Body of pancreas (tissue), 4 donors: ENCODE measurements around the gene IGSF9. TPM values are rescaled to one million over a fixed set of nuclear protein-coding genes. Genes with fewer than 3 reads are reported as not detected.
A peak's percentile ranks its signal among the peaks of the same experiment; 100 is the strongest.

Source experiments
- ATAC-seq: fragments of 150-250 bp; one replicate; pipeline ENCODE4 v1.9.1; 2016
- DNase-seq, 4 donors: peaks; one replicate each; pipeline ENCODE4 v3.0.0-alpha.2; 2019
- H3K27ac ChIP-seq, 4 donors: fragments of 200-600 bp; sonication (generic); 1 replicate in 3 of 4; 2 replicates in 1 of 4; pipeline versions ENCODE4 v1.5.1 to v1.6.1; 2016 to 2019; ENCODE audit warnings: mild to moderate bottlenecking in 1 of 4, mixed read lengths in 1 of 4, moderate library complexity in 1 of 4
- H3K27me3 ChIP-seq, 2 donors: fragments of 200-600 bp; sonication (generic); one replicate each; pipeline ENCODE4 v1.6.0; 2016; ENCODE audit warnings: mild to moderate bottlenecking in 1 of 2
- H3K36me3 ChIP-seq, 2 donors: fragments of 200-600 bp; sonication (generic); replicated peaks in 1 of 2; 2 replicates each; pipeline ENCODE4 v1.5.1; 2016; ENCODE audit warnings: low read depth in 2 of 2; ENCODE audit not compliant: insufficient read depth in 1 of 2
- H3K4me1 ChIP-seq: fragments of 200-600 bp; sonication (generic); one replicate; pipeline ENCODE4 v1.6.0; 2016
- H3K4me3 ChIP-seq, 2 donors: fragments of 200-600 bp; sonication (generic); 1 replicate in 1 of 2; 2 replicates in 1 of 2; pipeline ENCODE4 v1.5.1; 2016 to 2019
- H3K9me3 ChIP-seq, 3 donors: fragments of 200-600 bp; sonication (generic); 1 replicate in 2 of 3; 2 replicates in 1 of 3; pipeline ENCODE4 v1.5.1; 2016
- CTCF ChIP-seq, 7 experiments: fragments of 450-650 bp in 4 of 7; fragments of 200-600 bp in 3 of 7; sonication (generic) in 3 of 7; IDR thresholded peaks; one replicate each; pipeline ENCODE4 v1.5.1; 2016 to 2019; ENCODE audit warnings: antibody characterized with exemption in 7 of 7
- POLR2A ChIP-seq, 3 donors: fragments of 450-650 bp; IDR thresholded peaks; one replicate each; pipeline ENCODE4 v1.6.1; 2016; ENCODE audit warnings: antibody characterized with exemption in 3 of 3, mild to moderate bottlenecking in 2 of 3
- WGBS, 2 donors: methylation state at CpG; one replicate each; pipeline ENCODE4 v1.1.5; 2017; 5-methylcytosine and 5-hydroxymethylcytosine counted together
- intact Hi-C: fragments of 100-400 bp; cut with DNase I; formaldehyde crosslinking; loops from one replicate; pipeline ENCODE4 v1.15.1; 2023
- total RNA-seq, 2 donors: library from RNA; depleted of rRNA; stranded (reverse); fragments of >200 nt; gene quantifications; one replicate each; pipeline ENCODE4 v1.1.0, GENCODE V29; 2016

The IGSF9 gene
- total RNA-seq, 2 donors from 2014 or later = 2.3 to 4.9 TPM

GRCh38 chr1:159917533-159918351, 27.7 kb downstream of the IGSF9 start:
- peaks cover 4 to 18% of the 10 kb centered on the region in 2 donors for H3K36me3 ChIP-seq
- TF ChIP-seq CTCF (IDR thresholded peaks at IDR 0.05) = no peak
- TF ChIP-seq POLR2A (IDR thresholded peaks at IDR 0.05) = no peak
- ATAC-seq (peak; percentile 7), DNase-seq (peak in 3 of 4 donors; percentile 31 to 66 (median 56))
- intact Hi-C loops = no loop called here
- no peaks in the 10 kb centered on the region for H3K9me3 ChIP-seq
- peaks cover 74% of the 10 kb centered on the region for H3K4me1 ChIP-seq
- H3K27ac ChIP-seq = peak overlapping the region; percentile 4 to 78 (median 50)
- no peak overlapping the region for H3K4me3 ChIP-seq
- H3K27me3 ChIP-seq = no peaks in the 10 kb centered on the region
- WGBS, 2 donors = 70 to 72% methylated on average over 5 of the region's 5 CpGs

GRCh38 chr1:159916242-159917051, 29.0 kb downstream of the IGSF9 start:
- TF ChIP-seq POLR2A (IDR thresholded peaks at IDR 0.05) (no peak), CTCF (IDR thresholded peaks at IDR 0.05) (no peak)
- WGBS, 2 donors = 29 to 38% methylated on average over 9 of the region's 9 CpGs
- ATAC-seq (peak; percentile 63), DNase-seq (peak; percentile 46 to 58 (median 50))
- H3K4me3 ChIP-seq = no peak overlapping the region
- no peaks in the 10 kb centered on the region for H3K27me3 ChIP-seq
- intact Hi-C loops = no loop called here
- H3K36me3 ChIP-seq = peaks cover 4 to 18% of the 10 kb centered on the region in 2 donors
- H3K9me3 ChIP-seq = no peaks in the 10 kb centered on the region
- H3K27ac ChIP-seq = peak overlapping the region; percentile 33 to 78 (median 75)
- H3K4me1 ChIP-seq = peaks cover 61% of the 10 kb centered on the region

GRCh38 chr1:159915571-159916241, 29.7 kb downstream of the IGSF9 start:
- ATAC-seq = peak; percentile 2
- H3K27ac ChIP-seq = peak overlapping the region; percentile 33 to 78 (median 75)
- H3K4me3 ChIP-seq = no peak overlapping the region
- 31 to 34% methylated on average over 5 of the region's 5 CpGs for WGBS, 2 donors
- DNase-seq = no peak
- H3K27me3 ChIP-seq = no peaks in the 10 kb centered on the region
- intact Hi-C loops = no loop called here
- no peak for TF ChIP-seq POLR2A (IDR thresholded peaks at IDR 0.05)
- TF ChIP-seq CTCF (IDR thresholded peaks at IDR 0.05) = no peak
- no peaks in the 10 kb centered on the region for H3K9me3 ChIP-seq
- peaks cover 4 to 18% of the 10 kb centered on the region in 2 donors for H3K36me3 ChIP-seq
- peaks cover 63% of the 10 kb centered on the region for H3K4me1 ChIP-seq

- TF ChIP-seq CTCF (IDR thresholded peaks at IDR 0.05) = no peak
- no peak for TF ChIP-seq POLR2A (IDR thresholded peaks at IDR 0.05)
- Histone ChIP-seq H3K27ac (peak overlapping the region; percentile 53 to 79 (median 67)), H3K9me3 (no peaks in the 10 kb centered on the region), H3K4me3 (no peak overlapping the region), H3K4me1 (peaks cover 75% of the 10 kb centered on the region), H3K36me3 (peaks cover 4 to 13% of the 10 kb centered on the region in 2 donors), H3K27me3 (no peaks in the 10 kb centered on the region)
- DNase-seq (peak in 1 of 4 donors; percentile 46), ATAC-seq (no peak)
- 72 to 74% methylated on average over 10 of the region's 10 CpGs for WGBS, 2 donors
- intact Hi-C loops = no loop called here
Measured at GRCh38 chr1:159914252-159915018, 31.0 kb downstream of the IGSF9 start.
